SH-SY5Y (cell line): ENCODE results near the gene MAL.

Experiments
- GATA2 ChIP-seq: IDR thresholded peaks from 2 replicates; pipeline ENCODE4 v1.6.1; 2011; ENCODE audit warnings: mild to moderate bottlenecking, low read depth, low read length
- GATA3 ChIP-seq: IDR thresholded peaks from 2 replicates; pipeline ENCODE4 v1.6.1; 2011; ENCODE audit warnings: low read depth, mild to moderate bottlenecking, low read length, moderate library complexity

GRCh38 chr2:95013726-95014125 lies 11.8 kb upstream of the MAL start:
- TF ChIP-seq GATA2 (no peak), GATA3 (no peak)
